DMS79 (cell line): ENCODE results near the gene HSPE1.
"Not testable (repeated sequence)": the region's sequence is repeated elsewhere in the genome, so short reads cannot be mapped to it uniquely, and the experiment has no call there.

Experiments
- DNase-seq: peaks from one replicate; lab custom pipeline; 2025; lab: John Stamatoyannopoulos, UW

HSPE1 gene

GRCh38 chr2:197499594-197500502 is at the start of gene HSPE1, which contains the start of gene HSPD1:
Gene HSPE1 (plus strand): TSS chr2:197500379. CDS start chr2:197500437, 58 bp downstream.
Gene HSPD1 (minus strand): TSS chr2:197499840. CDS start chr2:197498848, 992 bp downstream.
- peak; percentile 98 for DNase-seq

- peak; percentile 10 for DNase-seq
Measured at GRCh38 chr2:197450465-197450864, 49.7 kb upstream of the HSPE1 start.

GRCh38 chr2:197450935-197451358 is 49.2 kb upstream of the HSPE1 start:
- DNase-seq: not testable (repeated sequence)

GRCh38 chr2:197452754-197453122 is 47.4 kb upstream of the HSPE1 start:
- DNase-seq: no peak

- DNase-seq: peak; percentile 97
Measured at GRCh38 chr2:197453123-197453913, 46.9 kb upstream of the HSPE1 start, which contains the start of gene COQ10B. Gene COQ10B (plus strand): TSS chr2:197453552. CDS start chr2:197453561, 9 bp downstream.

GRCh38 chr2:197453914-197454398 is 46.2 kb upstream of the HSPE1 start:
- no peak for DNase-seq

- no peak for DNase-seq
Measured at GRCh38 chr2:197454923-197455322, 45.3 kb upstream of the HSPE1 start.

GRCh38 chr2:197455428-197455827 is 44.8 kb upstream of the HSPE1 start:
- no peak for DNase-seq

GRCh38 chr2:197460649-197461048 is 39.5 kb upstream of the HSPE1 start:
- no peak for DNase-seq

- DNase-seq: no peak
Measured at GRCh38 chr2:197461057-197461456, 39.1 kb upstream of the HSPE1 start.

- DNase-seq: no peak
Measured at GRCh38 chr2:197464175-197464574, 36.0 kb upstream of the HSPE1 start.

GRCh38 chr2:197472166-197472565 is 28.0 kb upstream of the HSPE1 start:
- no peak for DNase-seq

- DNase-seq: no peak
Measured at GRCh38 chr2:197477797-197478196, 22.4 kb upstream of the HSPE1 start.

GRCh38 chr2:197480165-197481036 is 19.8 kb upstream of the HSPE1 start:
- DNase-seq: no peak

- not testable (repeated sequence) for DNase-seq
Measured at GRCh38 chr2:197484248-197484647, 15.9 kb upstream of the HSPE1 start.

GRCh38 chr2:197486175-197486574 is 14.0 kb upstream of the HSPE1 start:
- no peak for DNase-seq

GRCh38 chr2:197487385-197487784 is 12.8 kb upstream of the HSPE1 start:
- DNase-seq: no peak

GRCh38 chr2:197495433-197496134 is 4.6 kb upstream of the HSPE1 start:
- DNase-seq: no peak

- DNase-seq: no peak
Measured at GRCh38 chr2:197496695-197497094, 3.5 kb upstream of the HSPE1 start.

- DNase-seq: no peak
Measured at GRCh38 chr2:197497326-197497725, 2.9 kb upstream of the HSPE1 start.
